Type B pancreatic cell (in vitro differentiated cells): Measurements from ENCODE around the gene GBP2. TPM values are rescaled to one million over a fixed set of nuclear protein-coding genes. Genes with fewer than 3 reads are reported as not detected.

Experiments used
- DNase-seq: peaks from one replicate; pipeline ENCODE4 v3.0.0; 2021; ENCODE audit warnings: mixed read lengths; ENCODE audit not compliant: unreplicated experiment; ENCODE audit errors: extremely low spot score
- H3K27ac Mint-ChIP-seq: 2 replicates; pipeline ENCODE4 v1.8.0; 2021; ENCODE audit warnings: mild to moderate bottlenecking, mixed read lengths
- H3K27me3 Mint-ChIP-seq: 2 replicates; pipeline ENCODE4 v1.8.0; 2021; ENCODE audit warnings: mixed read lengths
- H3K36me3 Mint-ChIP-seq: 2 replicates; pipeline ENCODE4 v1.8.0; 2021; ENCODE audit warnings: mixed read lengths
- H3K4me1 Mint-ChIP-seq: one replicate; pipeline ENCODE4 v1.8.0; 2021; ENCODE audit warnings: mixed read lengths; ENCODE audit not compliant: unreplicated experiment
- H3K4me3 Mint-ChIP-seq: 2 replicates; pipeline ENCODE4 v1.8.0; 2021; ENCODE audit warnings: mild to moderate bottlenecking, mixed read lengths
- H3K9me3 Mint-ChIP-seq: 2 replicates; pipeline ENCODE4 v1.8.0; 2021; ENCODE audit warnings: mixed read lengths
- CTCF ChIP-seq: fragments of 200-600 bp; sonication (generic); conservative IDR thresholded peaks from 2 replicates; pipeline ENCODE4 v1.5.0; 2021; ENCODE audit warnings: antibody characterized with exemption, mild to moderate bottlenecking
- total RNA-seq: library from RNA; stranded (reverse); gene quantifications from 2 replicates; pipeline ENCODE4 v1.2.1, GENCODE V29; 2021; ENCODE audit warnings: low replicate concordance

GBP2 gene
- total RNA-seq, 1 donor from 2014 or later, result 7.3 TPM

GRCh38 chr1:89149229-89149628 lies 23.3 kb upstream of the GBP2 start:
- TF ChIP-seq CTCF, result peak; percentile 17
- no peak overlapping the region for H3K27ac Mint-ChIP-seq
- no peak overlapping the region for H3K4me3 Mint-ChIP-seq
- H3K36me3 Mint-ChIP-seq, result no peaks in the 10 kb centered on the region
- H3K4me1 Mint-ChIP-seq, result no peaks in the 10 kb centered on the region
- H3K27me3 Mint-ChIP-seq, result no peaks in the 10 kb centered on the region
- no peaks in the 10 kb centered on the region for H3K9me3 Mint-ChIP-seq
- DNase-seq, result no peak

GRCh38 chr1:89147678-89148658 lies 22.1 kb upstream of the GBP2 start:
- Mint-ChIP-seq H3K36me3 (no peaks in the 10 kb centered on the region), H3K27me3 (no peaks in the 10 kb centered on the region), H3K9me3 (no peaks in the 10 kb centered on the region), H3K27ac (no peak overlapping the region), H3K4me1 (no peaks in the 10 kb centered on the region), H3K4me3 (no peak overlapping the region)
- no peak for DNase-seq
- no peak for TF ChIP-seq CTCF

GRCh38 chr1:89146721-89147120 lies 20.8 kb upstream of the GBP2 start:
- H3K27me3 Mint-ChIP-seq, result no peaks in the 10 kb centered on the region
- no peak overlapping the region for H3K4me3 Mint-ChIP-seq
- H3K36me3 Mint-ChIP-seq, result no peaks in the 10 kb centered on the region
- no peaks in the 10 kb centered on the region for H3K4me1 Mint-ChIP-seq
- no peak for DNase-seq
- no peak for TF ChIP-seq CTCF
- H3K27ac Mint-ChIP-seq, result no peak overlapping the region
- no peaks in the 10 kb centered on the region for H3K9me3 Mint-ChIP-seq

- Mint-ChIP-seq H3K9me3 (no peaks in the 10 kb centered on the region), H3K4me1 (no peaks in the 10 kb centered on the region), H3K36me3 (no peaks in the 10 kb centered on the region), H3K4me3 (no peak overlapping the region), H3K27me3 (no peaks in the 10 kb centered on the region), H3K27ac (no peak overlapping the region)
- TF ChIP-seq CTCF, result no peak
- no peak for DNase-seq
These were observed 17.6 kb upstream of the GBP2 start for GRCh38 chr1:89143484-89143883.

GRCh38 chr1:89142160-89142559 lies 16.2 kb upstream of the GBP2 start:
- TF ChIP-seq CTCF, result no peak
- peaks cover under 1% of the 10 kb centered on the region for H3K9me3 Mint-ChIP-seq
- no peak overlapping the region for H3K27ac Mint-ChIP-seq
- no peaks in the 10 kb centered on the region for H3K27me3 Mint-ChIP-seq
- DNase-seq, result no peak
- no peaks in the 10 kb centered on the region for H3K36me3 Mint-ChIP-seq
- H3K4me3 Mint-ChIP-seq, result no peak overlapping the region
- H3K4me1 Mint-ChIP-seq, result no peaks in the 10 kb centered on the region
